B cell (primary cell): ENCODE measurements around the gene UCHL1. TPM values are rescaled to one million over a fixed set of nuclear protein-coding genes. Genes with fewer than 3 reads are reported as not detected.

Source experiments
- ATAC-seq: fragments of 200-7000 bp; cut with Tn5 transposase; one replicate; pipeline ENCODE4 v1.10.0; 2021; ENCODE audit warnings: low read depth, mild to moderate bottlenecking, moderate number of reproducible peaks, moderate library complexity
- CTCF ChIA-PET: fragments of 350-600 bp; sonication (Branson Sonifier 250); formaldehyde crosslinking; loops from one replicate; lab custom pipeline; 2021; ENCODE audit warnings: antibody characterized with exemption, inconsistent platforms; lab: Charles Lee
- POLR2A ChIA-PET: fragments of 350-600 bp; sonication (Branson Sonifier 250); formaldehyde crosslinking; loops from one replicate; lab custom pipeline; 2021; ENCODE audit warnings: antibody characterized with exemption; lab: Charles Lee
- DNase-seq: peaks from one replicate; pipeline ENCODE4 v3.0.0; 2013
- H2AFZ ChIP-seq: 2 replicates; pipeline ENCODE4 v1.6.1; 2012; ENCODE audit warnings: mild to moderate bottlenecking, low read depth, low read length; ENCODE audit not compliant: insufficient read depth, poor library complexity, severe bottlenecking
- H3K27ac ChIP-seq, 2 donors: 1 replicate in 1 of 2; 2 replicates in 1 of 2; pipeline ENCODE4 v1.5.1; 2012 to 2013; ENCODE audit warnings: low read length in 2 of 2, mild to moderate bottlenecking in 2 of 2, moderate library complexity in 1 of 2
- H3K27me3 ChIP-seq, 4 experiments: fragments of 200-600 bp in 1 of 4; sonication (generic) in 1 of 4; replicated peaks in 1 of 4; 1 replicate in 2 of 4; 2 replicates in 2 of 4; pipeline versions ENCODE4 v1.6.1 to v1.7.0; 2013 to 2016; ENCODE audit warnings: low read length in 3 of 4, mild to moderate bottlenecking in 2 of 4, mixed read lengths in 1 of 4, moderate library complexity in 1 of 4; ENCODE audit not compliant: insufficient read depth in 4 of 4, control insufficient read depth in 3 of 4; ENCODE audit errors: control extremely low read depth in 1 of 4
- H3K36me3 ChIP-seq, 2 experiments: replicated peaks in 1 of 2; 1 replicate in 1 of 2; 2 replicates in 1 of 2; pipeline versions ENCODE4 v1.6.1 to v1.7.1; 2013; ENCODE audit warnings: low read length in 1 of 2; ENCODE audit not compliant: insufficient read depth in 2 of 2, control insufficient read depth in 1 of 2; ENCODE audit errors: control extremely low read depth in 1 of 2, extremely low read depth in 1 of 2
- H3K4me1 ChIP-seq, 2 donors: fragments of 200-600 bp in 1 of 2; sonication (generic) in 1 of 2; 1 replicate in 1 of 2; 2 replicates in 1 of 2; pipeline versions ENCODE4 v1.5.1 to v1.6.1; 2013 to 2017; ENCODE audit warnings: low read length in 2 of 2; ENCODE audit not compliant: control insufficient read depth in 2 of 2, insufficient read depth in 2 of 2
- H3K4me2 ChIP-seq: replicated peaks from 2 replicates; pipeline ENCODE3; 2012; ENCODE audit warnings: mild to moderate bottlenecking, low read depth, low read length; ENCODE audit not compliant: poor library complexity, severe bottlenecking
- H3K4me3 ChIP-seq, 5 experiments: fragments of 200-600 bp in 1 of 5; sonication (generic) in 1 of 5; 1 replicate in 3 of 5; 2 replicates in 2 of 5; pipeline versions ENCODE4 v1.5.1 to v1.7.0; 2011 to 2016; ENCODE audit warnings: low read length in 4 of 5, mild to moderate bottlenecking in 4 of 5, low read depth in 2 of 5, control low read depth in 1 of 5, moderate library complexity in 1 of 5; ENCODE audit not compliant: insufficient read depth in 1 of 5; ENCODE audit errors: control extremely low read depth in 1 of 5, extremely low read depth in 1 of 5
- H3K79me2 ChIP-seq: fragments of 200-600 bp; sonication (generic); one replicate; pipeline ENCODE4 v1.6.0; 2016; ENCODE audit warnings: low read length; ENCODE audit not compliant: control insufficient read depth, insufficient read depth
- H3K9ac ChIP-seq: fragments of 200-600 bp; sonication (generic); 2 replicates; pipeline ENCODE4 v1.6.1; 2017; ENCODE audit warnings: mild to moderate bottlenecking, low read length, moderate library complexity
- H3K9me3 ChIP-seq, 3 donors: one replicate each; pipeline versions ENCODE4 v1.6.1 to v1.7.1; 2013; ENCODE audit warnings: low read length in 2 of 3; ENCODE audit not compliant: control insufficient read depth in 2 of 3, insufficient read depth in 1 of 3; ENCODE audit errors: control extremely low read depth in 1 of 3
- H4K20me1 ChIP-seq: 2 replicates; pipeline ENCODE4 v1.6.0; 2012; ENCODE audit warnings: mild to moderate bottlenecking, low read length; ENCODE audit not compliant: insufficient read depth, control insufficient read depth, poor library complexity, severe bottlenecking
- H3K27ac Mint-ChIP-seq: one replicate; pipeline ENCODE4 v1.8.0; 2021; ENCODE audit warnings: mixed read lengths
- H3K27me3 Mint-ChIP-seq: one replicate; pipeline ENCODE4 v1.8.0; 2021; ENCODE audit warnings: mixed read lengths
- H3K4me1 Mint-ChIP-seq: one replicate; pipeline ENCODE4 v1.8.0; 2021; ENCODE audit warnings: mixed read lengths
- H3K4me3 Mint-ChIP-seq: one replicate; pipeline ENCODE4 v1.8.0; 2021; ENCODE audit warnings: mixed read lengths
- H3K9me3 Mint-ChIP-seq: one replicate; pipeline ENCODE4 v1.8.0; 2022; ENCODE audit warnings: mixed read lengths; ENCODE audit not compliant: insufficient read depth
- CTCF ChIP-seq: fragments of 200-600 bp; IDR thresholded peaks from one replicate; pipeline ENCODE4 v1.8.0; 2022; ENCODE audit warnings: antibody characterized with exemption, mild to moderate bottlenecking
- EZH2 ChIP-seq: IDR thresholded peaks from 2 replicates; pipeline ENCODE4 v1.6.1; 2012; ENCODE audit warnings: borderline replicate concordance, low read depth, mild to moderate bottlenecking, moderate library complexity, low read length; ENCODE audit not compliant: insufficient read depth, poor library complexity, severe bottlenecking
- WGBS: methylation state at CpG from one replicate; pipeline ENCODE4 v1.1.5; 2013; ENCODE audit warnings: missing lambda C conversion rate; ENCODE audit not compliant: insufficient coverage; 5-methylcytosine and 5-hydroxymethylcytosine counted together
- intact Hi-C: fragments of 100-400 bp; cut with micrococcal nuclease; formaldehyde crosslinking; loops from one replicate; pipeline ENCODE4 v1.10.0; 2022
- polyA plus RNA-seq: library from polyadenylated mRNA; depleted of rRNA; stranded (reverse); fragments of >200 nt; gene quantifications from 2 replicates; pipeline ENCODE4 v1.2.3, GENCODE V29; 2012
- total RNA-seq, 2 donors: library from RNA; stranded (reverse); fragments of 120-200 nt in 1 of 2; gene quantifications; 1 replicate in 1 of 2; 2 replicates in 1 of 2; pipeline versions ENCODE4 v1.2.3 to v1.2.4, GENCODE V29; 2013 to 2022

UCHL1 gene
- total and polyA plus RNA-seq, 2 donors (not counting 1 experiment from before 2014, with no cell fraction given): 0.47 to 0.84 TPM

- Mint-ChIP-seq H3K9me3 (no peaks in the 10 kb centered on the region), H3K4me3 (no peak overlapping the region), H3K4me1 (peaks cover 16% of the 10 kb centered on the region), H3K27me3 (peaks cover 68% of the 10 kb centered on the region), H3K27ac (no peak overlapping the region)
- ChIA-PET CTCF (no interaction called here), POLR2A (no interaction called here)
- no peak overlapping the region for H2AFZ ChIP-seq
- no peak overlapping the region for H3K4me3 ChIP-seq
- DNase-seq: no peak
- H3K79me2 ChIP-seq: no peaks in the 10 kb centered on the region
- peaks cover 0 to 32% (median 20%) of the 10 kb centered on the region in 4 experiments for H3K27me3 ChIP-seq
- no peaks in the 10 kb centered on the region for H4K20me1 ChIP-seq
- ATAC-seq: no peak
- no peak overlapping the region for H3K4me2 ChIP-seq
- whole genome bisulfite sequencing: 96% methylated on average over 2 of the region's 3 CpGs
- intact Hi-C loops: no loop called here
- H3K27ac ChIP-seq: no peak overlapping the region
- TF ChIP-seq EZH2 (no peak), CTCF (no peak)
- H3K36me3 ChIP-seq: no peaks in the 10 kb centered on the region
- no peaks in the 10 kb centered on the region for H3K9me3 ChIP-seq
- H3K4me1 ChIP-seq: peaks cover 13% of the 10 kb centered on the region in 2 donors
- no peak overlapping the region for H3K9ac ChIP-seq
These were observed 37.2 kb upstream of the UCHL1 start for GRCh38 chr4:41219421-41219950.

- no peak overlapping the region for H2AFZ ChIP-seq
- 93% methylated on average over 2 of the region's 4 CpGs for WGBS
- no peaks in the 10 kb centered on the region for H3K9me3 ChIP-seq
- H3K27ac ChIP-seq: no peak overlapping the region
- intact Hi-C loops: no loop called here
- Mint-ChIP-seq H3K27ac (no peak overlapping the region), H3K4me1 (peaks cover under 1% of the 10 kb centered on the region), H3K9me3 (no peaks in the 10 kb centered on the region), H3K27me3 (peaks cover 51% of the 10 kb centered on the region), H3K4me3 (no peak overlapping the region)
- H4K20me1 ChIP-seq: no peaks in the 10 kb centered on the region
- no peak overlapping the region for H3K9ac ChIP-seq
- no peak overlapping the region for H3K4me2 ChIP-seq
- H3K27me3 ChIP-seq: peaks cover 0 to 10% (median 6%) of the 10 kb centered on the region in 4 experiments
- DNase-seq: no peak
- TF ChIP-seq EZH2 (no peak), CTCF (no peak)
- H3K36me3 ChIP-seq: no peaks in the 10 kb centered on the region
- no peak overlapping the region for H3K4me3 ChIP-seq
- ChIA-PET POLR2A (no interaction called here), CTCF (interaction anchor here (0.7 kb wide), 1 partner anchor 1711 kb away, joined by 3 read pairs; no protein-coding TSS in a partner anchor)
- no peaks in the 10 kb centered on the region for H3K79me2 ChIP-seq
- no peaks in the 10 kb centered on the region for H3K4me1 ChIP-seq
- ATAC-seq: no peak
These were observed 34.7 kb upstream of the UCHL1 start for GRCh38 chr4:41221850-41222645.
